Stomach (tissue), 9 donors: ENCODE measurements around the gene ZNF526. TPM values are rescaled to one million over a fixed set of nuclear protein-coding genes. Genes with fewer than 3 reads are reported as not detected.
A peak's percentile ranks its signal among the peaks of the same experiment; 100 is the strongest.

Source experiments
- DNase-seq, 2 donors: peaks; one replicate each; pipeline versions ENCODE4 v3.0.0 to v3.0.0-alpha.2; 2013 to 2019
- H3K27ac ChIP-seq, 5 donors: fragments of 200-600 bp in 4 of 5; sonication (generic) in 4 of 5; one replicate each; pipeline ENCODE4 v1.5.1; 2013 to 2019; ENCODE audit warnings: mild to moderate bottlenecking in 1 of 5, moderate library complexity in 1 of 5
- H3K27me3 ChIP-seq, 3 donors: fragments of 200-600 bp; sonication (generic); one replicate each; pipeline ENCODE4 v1.5.1; 2017 to 2019; ENCODE audit warnings: mixed run types in 1 of 3
- H3K36me3 ChIP-seq, 4 donors: fragments of 200-600 bp; sonication (generic); 1 replicate in 3 of 4; 2 replicates in 1 of 4; pipeline ENCODE4 v1.5.1; 2016 to 2019
- H3K4me1 ChIP-seq, 4 donors: fragments of 200-600 bp; sonication (generic); one replicate each; pipeline ENCODE4 v1.5.1; 2016 to 2019
- H3K4me3 ChIP-seq, 4 donors: fragments of 200-600 bp; sonication (generic) in 3 of 4; one replicate each; pipeline ENCODE4 v1.5.1; 2016 to 2019; ENCODE audit warnings: mild to moderate bottlenecking in 1 of 4
- H3K9me3 ChIP-seq, 4 donors: fragments of 200-600 bp; sonication (generic); one replicate each; pipeline ENCODE4 v1.5.1; 2016 to 2019
- CTCF ChIP-seq, 7 experiments: fragments of 450-650 bp in 4 of 7; fragments of 200-600 bp in 3 of 7; sonication (generic) in 3 of 7; IDR thresholded peaks; one replicate each; pipeline ENCODE4 v1.5.1; 2016 to 2019; ENCODE audit warnings: antibody characterized with exemption in 7 of 7, control low read depth in 2 of 7, mild to moderate bottlenecking in 1 of 7
- EP300 ChIP-seq: sonication (generic); formaldehyde crosslinking; IDR thresholded peaks from one replicate; pipeline ENCODE4 v1.6.1; 2017; ENCODE audit warnings: antibody characterized with exemption
- POLR2A ChIP-seq, 4 donors: fragments of 450-650 bp; IDR thresholded peaks; one replicate each; pipeline ENCODE4 v1.6.1; 2016; ENCODE audit warnings: antibody characterized with exemption in 4 of 4, control low read depth in 2 of 4, mild to moderate bottlenecking in 1 of 4, moderate library complexity in 1 of 4
- POLR2AphosphoS5 ChIP-seq, 3 donors: sonication (generic); formaldehyde crosslinking; IDR thresholded peaks; one replicate each; pipeline ENCODE4 v1.6.1; 2016; ENCODE audit warnings: antibody characterized with exemption in 3 of 3
- WGBS, 5 donors: extraction: QIAGEN DNeasy Blood & Tissue Kit in 3 of 5; methylation state at CpG; one replicate each; pipeline versions ENCODE4 v1.1.5 to v1.1.7; 2013 to 2018; 5-methylcytosine and 5-hydroxymethylcytosine counted together
- intact Hi-C: fragments of 100-400 bp; cut with DNase I; formaldehyde crosslinking; loops from one replicate; pipeline ENCODE4 v1.15.1; 2023; ENCODE audit warnings: low total_unique reads
- polyA plus RNA-seq, 3 donors: library from polyadenylated mRNA; stranded (reverse); fragments of 200-250 nt; gene quantifications; one replicate each; pipeline ENCODE4 v1.2.3, GENCODE V29; 2013
- total RNA-seq, 5 donors: library from RNA; depleted of rRNA; stranded (reverse); fragments of >200 nt; gene quantifications; one replicate each; pipeline versions ENCODE4 v1.1.0 to v1.2.3, GENCODE V29; 2014 to 2016
- donor health status: healthy with polysubstance abuse.
- donor health status: Bipolar disorder and iron deficiency.
- donor health status: healthy.

Gene ZNF526
- total and polyA plus RNA-seq, 8 donors, result 2.4 to 12.0 (median 4.8) TPM

- 86 to 97% (median 94%) methylated on average over 2 of the region's 2 CpGs for WGBS, 5 donors
- no peaks in the 10 kb centered on the region for H3K27me3 ChIP-seq
- no peak for DNase-seq
- TF ChIP-seq POLR2A (IDR thresholded peaks at IDR 0.05), result no peak
- no peak for TF ChIP-seq EP300
- TF ChIP-seq POLR2AphosphoS5 (IDR thresholded peaks at IDR 0.05), result no peak
- TF ChIP-seq CTCF (IDR thresholded peaks at IDR 0.05), result no peak
- H3K36me3 ChIP-seq, result peaks cover 65 to 100% (median 100%) of the 10 kb centered on the region in 4 donors
- peaks cover 10 to 69% (median 26%) of the 10 kb centered on the region in 4 donors for H3K4me1 ChIP-seq
- H3K27ac ChIP-seq, result no peak overlapping the region
- no peaks in the 10 kb centered on the region for H3K9me3 ChIP-seq
- no peak overlapping the region for H3K4me3 ChIP-seq
- intact Hi-C loops, result no loop called here
Observed at GRCh38 chr19:42203700-42204099, 16.4 kb upstream of the ZNF526 start.

GRCh38 chr19:42204664-42205063 lies 15.4 kb upstream of the ZNF526 start:
- Histone ChIP-seq H3K4me3 (no peak overlapping the region), H3K4me1 (peaks cover 4 to 70% (median 27%) of the 10 kb centered on the region in 4 donors), H3K36me3 (peaks cover 66 to 100% (median 100%) of the 10 kb centered on the region in 4 donors), H3K27me3 (no peaks in the 10 kb centered on the region), H3K9me3 (no peaks in the 10 kb centered on the region), H3K27ac (no peak overlapping the region)
- no peak for DNase-seq
- intact Hi-C loops, result no loop called here
- WGBS, 5 donors, result 84 to 92% (median 89%) methylated on average over 6 of the region's 6 CpGs
- TF ChIP-seq CTCF (IDR thresholded peaks at IDR 0.05), result no peak
- no peak for TF ChIP-seq EP300
- no peak for TF ChIP-seq POLR2A (IDR thresholded peaks at IDR 0.05)
- no peak for TF ChIP-seq POLR2AphosphoS5 (IDR thresholded peaks at IDR 0.05)

GRCh38 chr19:42206871-42207755 lies 13.0 kb upstream of the ZNF526 start:
- 81 to 91% (median 83%) methylated on average over 13 to 14 of the region's 14 CpGs for WGBS, 5 donors
- Histone ChIP-seq H3K27ac (peak overlapping the region in 3 of 5 donors; percentile 13 to 58 (median 35)), H3K9me3 (no peaks in the 10 kb centered on the region), H3K4me1 (peaks cover 0 to 56% (median 18%) of the 10 kb centered on the region in 4 donors), H3K27me3 (no peaks in the 10 kb centered on the region), H3K36me3 (peaks cover 73 to 100% (median 100%) of the 10 kb centered on the region in 4 donors), H3K4me3 (no peak overlapping the region)
- TF ChIP-seq POLR2AphosphoS5 (IDR thresholded peaks at IDR 0.05) (no peak), EP300 (no peak), CTCF (IDR thresholded peaks at IDR 0.05) (no peak), POLR2A (IDR thresholded peaks at IDR 0.05) (no peak)
- intact Hi-C loops, result no loop called here
- DNase-seq, result no peak

GRCh38 chr19:42207767-42208271 lies 12.3 kb upstream of the ZNF526 start:
- peaks cover 0 to 55% (median 15%) of the 10 kb centered on the region in 4 donors for H3K4me1 ChIP-seq
- no peaks in the 10 kb centered on the region for H3K27me3 ChIP-seq
- peak in 1 of 2 donors; percentile 43 for DNase-seq
- H3K9me3 ChIP-seq, result no peaks in the 10 kb centered on the region
- peak overlapping the region in 2 of 5 donors; percentile 35 to 58 for H3K27ac ChIP-seq
- H3K4me3 ChIP-seq, result no peak overlapping the region
- TF ChIP-seq POLR2A (IDR thresholded peaks at IDR 0.05) (no peak), CTCF (IDR thresholded peaks at IDR 0.05) (no peak), POLR2AphosphoS5 (IDR thresholded peaks at IDR 0.05) (no peak), EP300 (no peak)
- H3K36me3 ChIP-seq, result peaks cover 67 to 100% (median 100%) of the 10 kb centered on the region in 4 donors
- 71 to 79% (median 74%) methylated on average over 5 to 6 of the region's 6 CpGs for WGBS, 5 donors
- intact Hi-C loops, result no loop called here
